HG03066 (cell line): Measurements from ENCODE around the gene MTARC2.

Experiments
- ATAC-seq: cut with Tn5 transposase; IDR thresholded peaks from one replicate; pipeline ENCODE4 v1.9.1; 2021; ENCODE audit warnings: low read depth; ENCODE audit not compliant: unreplicated experiment

Gene MTARC2

DNA sequence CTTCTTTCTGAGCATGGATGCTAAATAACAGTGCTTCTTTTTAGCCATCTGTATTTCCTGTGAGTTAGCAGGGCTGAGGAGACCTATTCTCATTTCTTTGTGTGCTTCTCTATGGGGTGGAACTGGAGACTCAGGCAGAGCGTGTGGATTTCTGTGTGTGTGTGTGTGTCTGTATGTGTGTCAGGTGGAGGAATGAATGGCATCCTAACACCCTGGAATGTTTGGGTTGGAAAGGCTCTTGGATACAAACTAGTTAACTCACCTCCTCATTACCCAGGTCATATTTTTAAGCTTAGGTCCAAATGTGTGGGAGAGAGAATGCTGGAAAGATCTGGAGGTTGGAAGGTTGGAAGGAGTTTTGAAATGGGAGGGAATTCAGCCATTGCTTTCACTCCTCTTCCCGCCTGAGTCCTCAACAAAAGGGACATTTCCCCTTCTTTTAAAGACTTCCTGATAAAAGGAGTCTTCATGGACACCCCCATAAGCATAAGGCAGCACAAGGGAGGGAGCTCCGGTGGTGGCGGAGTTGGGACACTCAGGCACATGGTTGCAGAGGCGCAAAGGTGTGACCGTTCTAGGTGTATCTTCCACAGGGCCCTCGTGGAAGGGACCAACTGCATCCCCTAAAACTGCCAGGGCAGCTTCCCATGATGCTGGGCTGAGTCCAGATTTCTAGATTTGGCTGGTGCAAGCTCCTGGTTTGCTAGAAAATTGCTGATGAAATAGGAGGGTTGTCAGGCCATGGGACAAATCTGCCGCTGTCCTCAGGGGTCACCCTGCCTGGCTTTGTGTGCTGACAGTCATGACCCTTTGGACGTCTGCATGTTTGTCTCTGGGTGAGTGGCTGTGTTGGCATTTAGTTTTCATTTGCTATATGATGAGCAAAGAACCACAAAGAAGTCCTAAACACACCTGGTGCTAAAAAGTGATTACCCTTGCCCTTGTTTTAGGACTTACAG lies 76.2 kb downstream of the MTARC2 start:
- no peak for ATAC-seq

DNA sequence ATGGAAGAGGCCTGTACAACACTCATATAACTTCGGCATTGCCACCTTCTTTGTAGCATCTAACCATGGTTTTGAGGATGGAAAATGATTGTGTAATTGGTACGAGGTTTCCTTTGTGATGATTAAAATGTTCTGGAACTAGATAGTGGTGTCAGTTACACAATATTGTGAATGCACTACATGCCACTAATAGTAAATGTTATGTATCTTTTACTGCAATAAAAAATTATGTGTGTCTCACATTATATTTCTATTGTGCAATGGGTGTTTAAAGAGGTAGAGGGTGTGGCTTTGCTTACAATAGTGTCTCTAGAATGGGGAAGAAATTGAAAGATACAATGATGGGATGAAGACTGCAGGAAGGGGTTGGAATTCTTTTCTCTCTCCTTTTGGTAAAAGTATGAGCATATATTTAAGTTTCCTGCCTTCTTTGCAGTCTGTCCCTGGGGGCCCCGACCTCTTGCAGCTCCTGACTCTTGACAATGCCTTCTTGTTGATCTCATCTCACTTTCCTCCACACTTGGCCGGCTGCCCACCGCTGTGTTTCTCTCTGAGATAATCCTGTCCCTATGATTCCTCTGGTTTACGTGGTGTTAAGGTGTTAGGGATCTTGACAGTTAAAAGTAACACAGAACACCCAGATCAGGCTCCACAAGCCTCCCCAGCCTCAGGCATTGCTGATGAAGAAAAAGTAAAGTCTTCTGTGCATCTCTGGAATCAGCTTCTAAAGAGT lies 77.9 kb downstream of the MTARC2 start:
- no peak for ATAC-seq

DNA sequence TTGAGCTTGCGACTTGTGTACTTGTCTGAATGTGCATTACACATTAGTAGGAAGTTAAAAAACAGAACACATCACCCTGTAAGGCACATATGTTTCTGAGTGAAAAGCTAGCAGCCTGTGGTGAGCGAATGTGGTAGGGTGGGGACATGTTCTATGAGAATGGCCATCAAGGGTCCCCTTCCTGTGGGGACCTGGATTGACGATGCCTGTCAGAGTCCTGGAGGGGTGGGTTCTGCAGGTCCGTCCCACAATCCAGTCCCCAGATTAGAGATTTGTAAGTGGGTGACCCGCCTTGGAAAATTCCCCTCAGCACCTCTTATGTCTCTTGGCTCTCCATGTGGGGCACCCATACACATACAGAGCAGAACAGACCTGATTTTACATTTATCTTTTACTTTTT lies 78.6 kb downstream of the MTARC2 start:
- no peak for ATAC-seq

GRCh38 chr1:220827445-220828178 lies 79.5 kb downstream of the MTARC2 start:
- no peak for ATAC-seq

DNA sequence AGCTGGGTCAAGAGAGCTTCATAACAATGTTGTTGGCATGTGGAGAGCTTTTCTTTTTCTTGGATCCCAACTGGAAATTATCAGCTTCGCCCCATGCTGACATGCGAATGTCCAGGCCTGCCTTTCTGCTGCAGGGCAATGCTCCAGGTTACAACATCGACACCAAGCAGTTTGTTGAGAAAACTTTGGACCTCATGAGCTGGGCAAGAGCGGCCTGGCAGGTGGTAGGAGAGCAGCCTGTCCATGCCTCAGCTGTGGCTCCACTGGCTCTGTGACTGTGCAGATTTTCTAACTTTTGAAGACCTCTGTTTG lies 80.0 kb downstream of the MTARC2 start:
- ATAC-seq = no peak

DNA sequence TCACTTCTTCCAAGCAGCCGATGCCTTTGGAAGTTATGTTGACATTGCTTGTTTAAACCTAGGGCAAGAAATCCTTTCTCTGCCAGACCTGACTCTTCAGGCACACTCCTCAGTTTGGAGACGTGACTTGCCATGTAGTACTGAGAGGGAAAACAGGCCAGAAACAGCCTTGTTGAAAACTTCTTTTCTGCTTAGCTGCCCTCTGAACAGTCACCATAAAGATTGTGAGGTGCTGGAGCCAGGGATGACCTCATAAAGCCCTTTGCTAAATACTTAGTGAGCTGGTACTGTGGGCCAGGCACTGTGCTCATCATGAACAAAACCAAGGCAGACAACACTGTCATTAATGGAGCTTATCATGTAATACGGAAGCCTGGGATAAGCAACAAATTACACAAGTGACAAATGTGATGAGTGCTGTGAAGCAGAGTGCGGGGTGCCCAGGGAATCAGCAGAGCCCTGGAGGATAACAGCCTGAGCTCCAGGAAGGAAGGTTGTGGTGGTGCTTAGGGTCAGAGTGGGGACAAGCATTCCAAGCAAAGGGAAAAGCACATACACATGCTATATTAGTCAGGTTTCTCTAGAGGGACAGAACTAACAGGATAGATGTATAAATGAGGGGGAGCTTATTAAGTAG lies 80.9 kb downstream of the MTARC2 start:
- no peak for ATAC-seq

GRCh38 chr1:220833436-220833835 lies 85.3 kb downstream of the MTARC2 start:
- ATAC-seq = no peak
